Liver (tissue), 9 donors: ENCODE results near the gene SEMA5A. TPM values are rescaled to one million over a fixed set of nuclear protein-coding genes. Genes with fewer than 3 reads are reported as not detected.

ENCODE experiments used
- DNase-seq: peaks from one replicate; pipeline ENCODE4 v3.0.0-alpha.2; 2017; ENCODE audit warnings: low spot score
- H3K27ac ChIP-seq, 2 donors: one replicate each; pipeline ENCODE4 v1.7.0; 2013; ENCODE audit warnings: inconsistent platforms in 2 of 2, low read length in 2 of 2, control low read depth in 1 of 2, low read depth in 1 of 2, mild to moderate bottlenecking in 1 of 2
- H3K27me3 ChIP-seq, 4 donors: one replicate each; pipeline versions ENCODE4 v1.6.1 to v1.7.0; 2013; ENCODE audit warnings: low read length in 3 of 4, inconsistent platforms in 1 of 4, mild to moderate bottlenecking in 1 of 4, moderate library complexity in 1 of 4; ENCODE audit not compliant: control insufficient read depth in 4 of 4, insufficient read depth in 4 of 4
- H3K36me3 ChIP-seq, 4 donors: one replicate each; pipeline versions ENCODE4 v1.6.1 to v1.7.0; 2013; ENCODE audit warnings: low read length in 3 of 4, mild to moderate bottlenecking in 3 of 4, low read depth in 1 of 4, moderate library complexity in 1 of 4; ENCODE audit not compliant: control insufficient read depth in 4 of 4, insufficient read depth in 3 of 4
- H3K4me1 ChIP-seq, 4 donors: one replicate each; pipeline versions ENCODE4 v1.6.1 to v1.7.0; 2013; ENCODE audit warnings: low read length in 3 of 4, mild to moderate bottlenecking in 3 of 4, moderate library complexity in 1 of 4; ENCODE audit not compliant: control insufficient read depth in 4 of 4, insufficient read depth in 4 of 4
- H3K4me3 ChIP-seq, 3 donors: one replicate each; pipeline versions ENCODE4 v1.6.1 to v1.7.0; 2013; ENCODE audit warnings: low read length in 3 of 3, control low read depth in 1 of 3, low read depth in 1 of 3, mild to moderate bottlenecking in 1 of 3
- H3K9ac ChIP-seq, 2 donors: one replicate each; pipeline ENCODE4 v1.7.0; 2013; ENCODE audit warnings: low read length in 2 of 2, mild to moderate bottlenecking in 2 of 2, moderate library complexity in 2 of 2, control low read depth in 1 of 2, low read depth in 1 of 2
- H3K9me3 ChIP-seq, 4 donors: one replicate each; pipeline versions ENCODE4 v1.6.1 to v1.7.0; 2013; ENCODE audit warnings: low read length in 3 of 4; ENCODE audit not compliant: control insufficient read depth in 4 of 4
- CTCF ChIP-seq: fragments of 150-350 bp; IDR thresholded peaks from 2 replicates; pipeline ENCODE4 v1.5.1; 2017; ENCODE audit warnings: improper control_type of control experiment, low read depth, low read length; ENCODE audit not compliant: missing input control
- EGR1 ChIP-seq, 2 donors: IDR thresholded peaks; 2 replicates each; pipeline ENCODE4 v1.6.1; 2016 to 2018; ENCODE audit warnings: antibody characterized with exemption in 2 of 2, low read depth in 2 of 2
- FOXA1 ChIP-seq: IDR thresholded peaks from 2 replicates; pipeline ENCODE4 v1.6.1; 2016; ENCODE audit warnings: antibody characterized with exemption
- FOXA2 ChIP-seq: IDR thresholded peaks from 2 replicates; pipeline ENCODE4 v1.6.1; 2016; ENCODE audit warnings: antibody characterized with exemption
- HNF4A ChIP-seq, 2 donors: conservative IDR thresholded peaks; 2 replicates each; pipeline ENCODE4 v1.6.1; 2016; ENCODE audit warnings: antibody characterized with exemption in 2 of 2, mild to moderate bottlenecking in 2 of 2
- HNF4G ChIP-seq: IDR thresholded peaks from 2 replicates; pipeline ENCODE4 v1.6.1; 2016; ENCODE audit warnings: antibody characterized with exemption
- JUND ChIP-seq, 2 donors: IDR thresholded peaks; 2 replicates each; pipeline ENCODE4 v1.6.1; 2016; ENCODE audit warnings: antibody characterized with exemption in 2 of 2
- MAX ChIP-seq: IDR thresholded peaks from 2 replicates; pipeline ENCODE4 v1.6.1; 2016; ENCODE audit warnings: antibody characterized with exemption
- NR2F2 ChIP-seq: IDR thresholded peaks from 2 replicates; pipeline ENCODE4 v1.6.1; 2016; ENCODE audit warnings: antibody characterized with exemption
- RAD21 ChIP-seq, 2 donors: IDR thresholded peaks; 2 replicates each; pipeline ENCODE4 v1.6.1; 2016; ENCODE audit warnings: antibody characterized with exemption in 2 of 2, mild to moderate bottlenecking in 2 of 2
- REST ChIP-seq: IDR thresholded peaks from 2 replicates; pipeline ENCODE4 v1.6.1; 2016; ENCODE audit warnings: antibody characterized with exemption, mild to moderate bottlenecking
- RXRA ChIP-seq, 2 donors: IDR thresholded peaks; 2 replicates each; pipeline ENCODE4 v1.6.1; 2017 to 2018; ENCODE audit warnings: antibody characterized with exemption in 2 of 2, mild to moderate bottlenecking in 1 of 2
- YY1 ChIP-seq: IDR thresholded peaks from 2 replicates; pipeline ENCODE4 v1.6.1; 2016; ENCODE audit warnings: antibody characterized with exemption, mild to moderate bottlenecking
- WGBS: extraction: QIAGEN DNeasy Blood & Tissue Kit; methylation state at CpG from one replicate; pipeline ENCODE4 v1.1.7; 2013; 5-methylcytosine and 5-hydroxymethylcytosine counted together
- polyA plus RNA-seq, 2 donors: library from polyadenylated mRNA; stranded (reverse) in 1 of 2; unstranded in 1 of 2; fragments of 200-250 nt in 1 of 2; fragments of >200 nt in 1 of 2; fragmentation: Nextera tagmentation in 1 of 2; extraction: Ambion mirVana in 1 of 2; gene quantifications; one replicate each; pipeline versions ENCODE4 v1.2.1 to v1.2.3, GENCODE V29; 2013 to 2015
- total RNA-seq, 2 donors: library from RNA; depleted of rRNA; stranded (reverse); fragments of >200 nt; gene quantifications; one replicate each; pipeline ENCODE4 v1.2.3, GENCODE V29; 2014
- TF ChIP-seq, protein P1 (sequence below): IDR thresholded peaks from 2 replicates; pipeline ENCODE4 v1.6.1; 2016; ENCODE audit warnings: antibody characterized with exemption
- donor health status: healthy.
- donor health status: healthy.
- donor health status: healthy.
- donor health status: healthy.
- donor health status: healthy.

Gene SEMA5A
- total and polyA plus RNA-seq, 4 donors = 1.1 to 5.8 (median 3.2) TPM

- no peak for TF ChIP-seq CTCF
- no peak for TF ChIP-seq JUND (IDR thresholded peaks at IDR 0.05)
- TF ChIP-seq HNF4A (conservative IDR thresholded peaks at IDR 0.05) = no peak
Measured at GRCh38 chr5:9540791-9541190, 5.1 kb downstream of the SEMA5A start (continued).

DNA sequence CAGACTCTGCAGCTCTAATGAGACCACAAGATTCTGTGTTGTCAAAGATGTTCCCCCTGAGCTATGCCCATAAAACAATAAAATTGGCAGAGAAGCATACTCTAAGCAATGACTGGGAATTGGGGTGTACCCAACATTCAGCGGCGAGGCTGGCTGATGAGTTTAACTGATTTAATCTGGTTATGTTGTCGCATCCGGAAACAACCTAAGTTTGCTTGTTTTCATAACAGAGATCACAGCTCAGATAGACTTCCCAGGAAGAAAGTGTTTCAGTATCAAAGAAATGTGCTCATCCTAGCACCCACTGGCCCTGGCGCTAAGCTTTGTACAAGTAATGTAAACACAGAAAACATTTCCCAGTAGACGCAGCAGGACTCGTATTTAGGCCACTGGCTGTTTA lies 7.4 kb downstream of the SEMA5A start:
- 78% methylated on average over 7 of the region's 7 CpGs for WGBS
- no peak for TF ChIP-seq FOXA2
- TF ChIP-seq REST = no peak
- no peak for TF ChIP-seq YY1
- TF ChIP-seq, protein P1, sequence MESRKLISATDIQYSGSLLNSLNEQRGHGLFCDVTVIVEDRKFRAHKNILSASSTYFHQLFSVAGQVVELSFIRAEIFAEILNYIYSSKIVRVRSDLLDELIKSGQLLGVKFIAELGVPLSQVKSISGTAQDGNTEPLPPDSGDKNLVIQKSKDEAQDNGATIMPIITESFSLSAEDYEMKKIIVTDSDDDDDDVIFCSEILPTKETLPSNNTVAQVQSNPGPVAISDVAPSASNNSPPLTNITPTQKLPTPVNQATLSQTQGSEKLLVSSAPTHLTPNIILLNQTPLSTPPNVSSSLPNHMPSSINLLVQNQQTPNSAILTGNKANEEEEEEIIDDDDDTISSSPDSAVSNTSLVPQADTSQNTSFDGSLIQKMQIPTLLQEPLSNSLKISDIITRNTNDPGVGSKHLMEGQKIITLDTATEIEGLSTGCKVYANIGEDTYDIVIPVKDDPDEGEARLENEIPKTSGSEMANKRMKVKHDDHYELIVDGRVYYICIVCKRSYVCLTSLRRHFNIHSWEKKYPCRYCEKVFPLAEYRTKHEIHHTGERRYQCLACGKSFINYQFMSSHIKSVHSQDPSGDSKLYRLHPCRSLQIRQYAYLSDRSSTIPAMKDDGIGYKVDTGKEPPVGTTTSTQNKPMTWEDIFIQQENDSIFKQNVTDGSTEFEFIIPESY = no peak
- TF ChIP-seq JUND (IDR thresholded peaks at IDR 0.05) = no peak
- TF ChIP-seq RAD21 (IDR thresholded peaks at IDR 0.05) = no peak
- no peak for TF ChIP-seq HNF4G
- TF ChIP-seq RXRA (IDR thresholded peaks at IDR 0.05) = no peak
- no peak for TF ChIP-seq CTCF
- no peak for TF ChIP-seq FOXA1
- TF ChIP-seq NR2F2 = no peak
- TF ChIP-seq EGR1 (IDR thresholded peaks at IDR 0.05; ENCODE audit: low read depth in 2 of 2) = no peak
- no peak for TF ChIP-seq HNF4A (conservative IDR thresholded peaks at IDR 0.05)
- no peak for TF ChIP-seq MAX
- no peaks in the 10 kb centered on the region for H3K27me3 ChIP-seq
- no peak for DNase-seq
- no peaks in the 10 kb centered on the region for H3K36me3 ChIP-seq
- H3K9me3 ChIP-seq = no peaks in the 10 kb centered on the region
- peaks cover 0 to 11% (median 1%) of the 10 kb centered on the region in 4 donors for H3K4me1 ChIP-seq
- H3K9ac ChIP-seq = no peak overlapping the region
- no peak overlapping the region for H3K27ac ChIP-seq
- no peak overlapping the region for H3K4me3 ChIP-seq
